KMS-11 (cell line): Measurements from ENCODE around the gene EML6.

Experiments
- H2AFZ ChIP-seq: fragments of 200-600 bp; sonication (generic); 2 replicates; pipeline ENCODE4 v1.6.1; 2016; ENCODE audit warnings: antibody characterized with exemption, mixed run types, low read depth
- H3K27ac ChIP-seq: fragments of 200-600 bp; sonication (generic); 2 replicates; pipeline ENCODE4 v1.6.1; 2016; ENCODE audit warnings: mild to moderate bottlenecking, mixed run types
- H3K27me3 ChIP-seq: fragments of 200-600 bp; sonication (generic); 2 replicates; pipeline ENCODE4 v1.6.1; 2017; ENCODE audit warnings: mild to moderate bottlenecking, low read depth, mixed run types, moderate library complexity; ENCODE audit not compliant: insufficient read depth
- H3K36me3 ChIP-seq: fragments of 200-600 bp; sonication (generic); 2 replicates; pipeline ENCODE4 v1.6.1; 2017; ENCODE audit warnings: mild to moderate bottlenecking, mixed run types; ENCODE audit not compliant: insufficient read depth
- H3K4me1 ChIP-seq: fragments of 200-600 bp; sonication (generic); 2 replicates; pipeline ENCODE4 v1.6.1; 2016; ENCODE audit warnings: mild to moderate bottlenecking, low read depth, mixed run types; ENCODE audit not compliant: poor library complexity, severe bottlenecking
- H3K4me2 ChIP-seq: fragments of 200-600 bp; sonication (generic); 2 replicates; pipeline ENCODE4 v1.7.0; 2016; ENCODE audit warnings: mild to moderate bottlenecking, mixed run types
- H3K4me3 ChIP-seq: fragments of 200-600 bp; sonication (generic); IDR thresholded peaks from 2 replicates; pipeline ENCODE4 v1.6.1; 2017; ENCODE audit warnings: low read depth, low read length, mixed read lengths; ENCODE audit not compliant: insufficient read depth
- H3K79me2 ChIP-seq: fragments of 200-600 bp; sonication (generic); 2 replicates; pipeline ENCODE4 v1.6.1; 2016; ENCODE audit warnings: low read depth, mixed run types; ENCODE audit not compliant: insufficient read depth
- H3K9ac ChIP-seq: fragments of 200-600 bp; sonication (generic); 2 replicates; pipeline ENCODE4 v1.6.1; 2016; ENCODE audit warnings: mild to moderate bottlenecking, mixed run types
- H4K20me1 ChIP-seq: fragments of 200-600 bp; sonication (generic); 2 replicates; pipeline ENCODE4 v1.6.1; 2016; ENCODE audit warnings: mild to moderate bottlenecking, mixed run types; ENCODE audit not compliant: insufficient read depth
- TF ChIP-seq, protein P1 (sequence below): fragments of 200-600 bp; sonication (generic); conservative IDR thresholded peaks from 2 replicates; pipeline ENCODE4 v1.6.1; 2017; ENCODE audit warnings: low read depth, mild to moderate bottlenecking, antibody characterized with exemption, low read length, moderate library complexity, mixed read lengths

Gene EML6

DNA sequence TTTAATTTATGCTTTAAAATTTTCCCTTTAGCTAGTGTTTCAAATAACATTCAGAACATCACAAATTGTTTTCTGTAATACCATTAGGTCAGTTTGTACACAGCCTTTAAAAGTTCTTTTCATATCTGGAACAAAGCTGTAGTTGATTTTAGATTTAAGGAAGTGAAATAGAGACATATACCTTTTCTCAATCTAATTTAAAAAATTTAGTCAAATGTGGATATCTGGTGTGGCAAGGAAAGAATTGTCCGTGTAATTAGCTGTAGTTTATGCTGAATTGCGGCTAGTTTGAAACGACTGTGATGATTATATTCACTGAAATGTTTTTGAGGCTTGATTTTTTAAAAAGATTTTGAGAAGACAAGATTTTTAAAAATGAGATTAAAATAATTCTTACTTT is 59.9 kb downstream of the EML6 start:
- Histone ChIP-seq H3K79me2 (no peaks in the 10 kb centered on the region), H3K4me3 (no peak overlapping the region), H2AFZ (no peak overlapping the region), H3K4me2 (no peak overlapping the region), H3K27ac (no peak overlapping the region), H3K9ac (no peak overlapping the region), H3K27me3 (no peaks in the 10 kb centered on the region), H3K36me3 (no peaks in the 10 kb centered on the region), H3K4me1 (no peaks in the 10 kb centered on the region), H4K20me1 (no peaks in the 10 kb centered on the region)
- TF ChIP-seq, protein P1, sequence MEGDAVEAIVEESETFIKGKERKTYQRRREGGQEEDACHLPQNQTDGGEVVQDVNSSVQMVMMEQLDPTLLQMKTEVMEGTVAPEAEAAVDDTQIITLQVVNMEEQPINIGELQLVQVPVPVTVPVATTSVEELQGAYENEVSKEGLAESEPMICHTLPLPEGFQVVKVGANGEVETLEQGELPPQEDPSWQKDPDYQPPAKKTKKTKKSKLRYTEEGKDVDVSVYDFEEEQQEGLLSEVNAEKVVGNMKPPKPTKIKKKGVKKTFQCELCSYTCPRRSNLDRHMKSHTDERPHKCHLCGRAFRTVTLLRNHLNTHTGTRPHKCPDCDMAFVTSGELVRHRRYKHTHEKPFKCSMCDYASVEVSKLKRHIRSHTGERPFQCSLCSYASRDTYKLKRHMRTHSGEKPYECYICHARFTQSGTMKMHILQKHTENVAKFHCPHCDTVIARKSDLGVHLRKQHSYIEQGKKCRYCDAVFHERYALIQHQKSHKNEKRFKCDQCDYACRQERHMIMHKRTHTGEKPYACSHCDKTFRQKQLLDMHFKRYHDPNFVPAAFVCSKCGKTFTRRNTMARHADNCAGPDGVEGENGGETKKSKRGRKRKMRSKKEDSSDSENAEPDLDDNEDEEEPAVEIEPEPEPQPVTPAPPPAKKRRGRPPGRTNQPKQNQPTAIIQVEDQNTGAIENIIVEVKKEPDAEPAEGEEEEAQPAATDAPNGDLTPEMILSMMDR = no peak

DNA sequence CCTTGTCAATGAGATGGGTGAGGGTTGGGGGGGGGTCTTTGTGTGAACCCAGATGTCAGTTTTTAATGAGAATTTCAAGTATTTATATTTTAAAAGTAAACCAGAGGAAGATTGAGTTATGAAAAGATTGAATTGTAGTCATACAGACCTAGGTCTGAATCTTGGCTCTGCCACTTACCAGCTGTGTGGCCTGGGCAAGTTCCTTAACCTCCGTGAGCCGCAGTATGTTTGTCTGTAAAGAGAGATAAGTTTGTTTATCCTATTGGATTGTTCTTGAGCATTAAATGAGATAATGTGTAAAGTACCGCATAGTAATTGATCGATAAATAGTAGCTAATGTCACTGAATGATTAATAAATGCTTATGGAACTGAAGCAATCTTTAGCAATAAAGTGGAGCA is 63.8 kb downstream of the EML6 start:
- H3K4me1 ChIP-seq = no peaks in the 10 kb centered on the region
- TF ChIP-seq, protein P1 = no peak
- no peak overlapping the region for H3K4me2 ChIP-seq
- no peaks in the 10 kb centered on the region for H3K36me3 ChIP-seq
- no peak overlapping the region for H2AFZ ChIP-seq
- H3K4me3 ChIP-seq = no peak overlapping the region
- no peak overlapping the region for H3K27ac ChIP-seq
- H4K20me1 ChIP-seq = no peaks in the 10 kb centered on the region
- no peaks in the 10 kb centered on the region for H3K79me2 ChIP-seq
- H3K9ac ChIP-seq = no peak overlapping the region
- H3K27me3 ChIP-seq = no peaks in the 10 kb centered on the region

DNA sequence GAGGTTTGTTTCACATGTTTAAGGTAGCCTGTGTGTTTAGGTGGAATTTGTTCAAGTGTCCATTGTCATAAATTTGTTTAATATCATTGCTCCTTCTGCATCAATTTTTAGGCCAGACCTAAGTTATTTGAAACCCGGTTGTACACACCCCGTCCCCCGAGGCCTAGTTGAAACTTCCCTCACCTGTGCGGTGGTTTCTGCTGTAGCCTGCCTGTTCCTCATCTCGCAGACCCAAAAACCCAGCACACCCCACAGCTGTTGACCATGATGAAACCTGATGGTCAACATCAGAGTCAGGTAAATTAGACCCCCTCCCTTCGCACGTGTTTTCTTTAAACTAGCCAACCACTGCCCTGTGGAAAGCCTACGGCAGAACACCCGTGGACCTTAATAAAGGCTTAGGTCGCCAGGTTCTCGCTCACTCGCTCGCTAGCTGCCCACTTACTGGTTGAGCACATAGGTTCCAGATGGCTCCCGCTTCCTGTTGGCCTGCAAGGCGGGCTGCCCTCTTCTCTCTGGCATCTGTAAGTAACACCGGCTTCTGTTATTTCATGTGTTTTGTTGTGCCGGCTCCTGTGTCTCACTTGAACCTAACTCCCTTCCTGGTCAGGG is 64.4 kb downstream of the EML6 start:
- TF ChIP-seq, protein P1 = no peak
- Histone ChIP-seq H2AFZ (no peak overlapping the region), H3K27me3 (no peaks in the 10 kb centered on the region), H3K36me3 (no peaks in the 10 kb centered on the region), H3K4me3 (no peak overlapping the region), H3K27ac (no peak overlapping the region), H4K20me1 (no peaks in the 10 kb centered on the region), H3K4me1 (no peaks in the 10 kb centered on the region), H3K79me2 (no peaks in the 10 kb centered on the region), H3K4me2 (no peak overlapping the region), H3K9ac (no peak overlapping the region)

DNA sequence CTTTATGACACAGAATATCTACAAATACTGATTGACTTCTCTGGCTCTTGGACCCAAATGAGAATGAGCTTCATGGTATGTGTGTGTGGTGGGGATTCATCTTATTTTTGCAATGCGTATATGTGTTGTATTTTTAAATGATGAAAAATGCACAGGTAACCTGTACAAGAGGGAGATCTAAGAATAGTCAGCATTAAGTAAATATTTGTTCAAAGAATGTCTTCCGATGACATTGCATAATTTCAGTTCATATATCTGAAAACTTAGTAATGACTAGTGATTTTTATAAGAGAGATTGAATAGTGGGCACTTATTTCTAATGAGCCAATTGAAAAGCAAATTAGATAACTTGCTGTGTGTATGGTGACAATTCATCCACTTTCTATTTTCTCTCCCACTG is 66.4 kb downstream of the EML6 start:
- Histone ChIP-seq H3K4me2 (no peak overlapping the region), H3K36me3 (no peaks in the 10 kb centered on the region), H3K27me3 (no peaks in the 10 kb centered on the region), H3K4me3 (no peak overlapping the region), H3K27ac (no peak overlapping the region), H2AFZ (no peak overlapping the region), H4K20me1 (no peaks in the 10 kb centered on the region), H3K4me1 (no peaks in the 10 kb centered on the region), H3K9ac (no peak overlapping the region), H3K79me2 (no peaks in the 10 kb centered on the region)
- TF ChIP-seq, protein P1 = no peak
